HepG2 (cell line): ENCODE measurements around the gene NSL1. TPM values are rescaled to one million over a fixed set of nuclear protein-coding genes. Genes with fewer than 3 reads are reported as not detected.

Experiments
- ATAC-seq: fragments of 200-7000 bp; cut with Tn5 transposase; 3 replicates; pipeline ENCODE4 v1.9.1; 2020; ENCODE audit warnings: mild to moderate bottlenecking, moderate library complexity
- BruUV-seq: library from RNA; stranded (reverse); fragments of 400-500 nt; replicated peaks from 2 replicates; lab custom pipeline; 2021; lab: Mats Ljungman, UMichigan
- CTCF ChIA-PET: fragments of 300-600 bp; formaldehyde crosslinking; extraction: SDS; loops from one replicate; lab custom pipeline; 2021; ENCODE audit warnings: low total read pairs, inconsistent platforms, low intra/inter-chr PET ratio; lab: Yijun Ruan, JAX
- POLR2A ChIA-PET: fragments of 350-600 bp; sonication (Branson Sonifier 250); formaldehyde crosslinking; loops from one replicate; lab custom pipeline; 2020; ENCODE audit warnings: antibody characterized with exemption, inconsistent platforms; lab: Yijun Ruan, JAX
- DNase-seq: peaks from one replicate; pipeline ENCODE4 v3.0.0-alpha.2; 2015; ENCODE audit warnings: low spot score
- FAIRE-seq: peaks from 3 replicates; lab custom pipeline; 2011; peaks lifted over from hg19 to GRCh38; lab: Jason Lieb, UNC
- H2AFZ ChIP-seq: one replicate; pipeline ENCODE4 v1.6.1; 2011; ENCODE audit warnings: low read length, inconsistent platforms
- H3K27ac ChIP-seq: fragments of 300-600 bp; 3 replicates; pipeline ENCODE4 v1.8.0; 2011; ENCODE audit warnings: mixed run types, mild to moderate bottlenecking, mixed read lengths, low read length, inconsistent platforms; ENCODE audit not compliant: insufficient read depth; ENCODE audit errors: extremely low read length
- H3K27me3 ChIP-seq, 2 experiments: fragments of 200-600 bp in 1 of 2; 2 replicates in 1 of 2; 3 replicates in 1 of 2; pipeline versions ENCODE4 v1.6.0 to v1.8.0; 2011; ENCODE audit warnings: low read length in 2 of 2, mild to moderate bottlenecking in 2 of 2, moderate library complexity in 2 of 2, inconsistent platforms in 1 of 2; ENCODE audit not compliant: insufficient read depth in 2 of 2, control insufficient read depth in 1 of 2
- H3K36me3 ChIP-seq, 2 experiments: fragments of 200-600 bp in 1 of 2; replicated peaks in 1 of 2; 2 replicates in 1 of 2; 3 replicates in 1 of 2; pipeline versions ENCODE4 v1.5.1 to v1.8.0; 2011; ENCODE audit warnings: low read length in 2 of 2, inconsistent platforms in 1 of 2; ENCODE audit not compliant: insufficient read depth in 2 of 2, control insufficient read depth in 1 of 2
- H3K4me1 ChIP-seq: 2 replicates; pipeline ENCODE4 v1.5.1; 2012; ENCODE audit warnings: low read length, inconsistent platforms; ENCODE audit not compliant: insufficient read depth
- H3K4me2 ChIP-seq: 2 replicates; pipeline ENCODE4 v1.6.0; 2011; ENCODE audit warnings: low read depth, low read length, inconsistent platforms
- H3K4me3 ChIP-seq, 3 experiments: fragments of 200-600 bp in 1 of 3; sonication (generic), shearing (Covaris generic) in 1 of 3; replicated peaks in 1 of 3; 2 replicates each; pipeline ENCODE4 v1.5.1; 2011 to 2016; ENCODE audit warnings: low read length in 3 of 3, inconsistent platforms in 2 of 3, low read depth in 2 of 3, mild to moderate bottlenecking in 2 of 3, control low read depth in 1 of 3, mixed read lengths in 1 of 3; ENCODE audit not compliant: insufficient read depth in 1 of 3
- H3K79me2 ChIP-seq: one replicate; pipeline ENCODE4 v1.6.1; 2011; ENCODE audit warnings: low read length, inconsistent platforms; ENCODE audit not compliant: insufficient read depth
- H3K9ac ChIP-seq: 2 replicates; pipeline ENCODE4 v1.6.0; 2011; ENCODE audit warnings: mild to moderate bottlenecking, low read depth, low read length, inconsistent platforms; ENCODE audit not compliant: insufficient read depth
- H3K9me3 ChIP-seq: 2 replicates; pipeline ENCODE4 v1.5.1; 2012; ENCODE audit warnings: mild to moderate bottlenecking, low read length
- H4K20me1 ChIP-seq: 2 replicates; pipeline ENCODE4 v1.6.0; 2011; ENCODE audit warnings: inconsistent platforms, mild to moderate bottlenecking, low read length, moderate library complexity; ENCODE audit not compliant: insufficient read depth
- ARNTL ChIP-seq: sonication (generic); formaldehyde crosslinking; IDR thresholded peaks from 2 replicates; pipeline ENCODE4 v1.4.0; 2020; ENCODE audit warnings: mild to moderate bottlenecking, missing genetic modification reagents
- FOXJ3 ChIP-seq: sonication (generic); formaldehyde crosslinking; IDR thresholded peaks from 2 replicates; pipeline ENCODE4 v1.4.0; 2020; ENCODE audit warnings: missing genetic modification reagents, mild to moderate bottlenecking, borderline replicate concordance
- FOXP4 ChIP-seq: sonication (generic); formaldehyde crosslinking; IDR thresholded peaks from 2 replicates; pipeline ENCODE4 v1.4.0; 2020; ENCODE audit warnings: missing genetic modification reagents
- HNF4G ChIP-seq, 2 experiments: sonication (generic) in 1 of 2; formaldehyde crosslinking in 1 of 2; IDR thresholded peaks; 2 replicates each; pipeline versions ENCODE4 v1.4.0 to v1.6.1; 2011 to 2020; ENCODE audit warnings: borderline replicate concordance in 2 of 2, low read depth in 2 of 2, mild to moderate bottlenecking in 2 of 2, low read length in 1 of 2, missing genetic modification reagents in 1 of 2, moderate library complexity in 1 of 2
- ISL2 ChIP-seq: sonication (generic); formaldehyde crosslinking; IDR thresholded peaks from 2 replicates; pipeline ENCODE4 v1.5.0; 2020; ENCODE audit warnings: missing genetic modification reagents
- NCOA5 ChIP-seq: sonication (generic); formaldehyde crosslinking; IDR thresholded peaks from 2 replicates; pipeline ENCODE4 v1.4.0; 2020; ENCODE audit warnings: missing genetic modification reagents
- POLR2A ChIP-seq, 2 experiments: IDR thresholded peaks; 2 replicates each; pipeline ENCODE4 v1.6.1; 2011; ENCODE audit warnings: low read depth in 2 of 2, low read length in 2 of 2, mild to moderate bottlenecking in 1 of 2, moderate library complexity in 1 of 2; ENCODE audit not compliant: insufficient read depth in 1 of 2
- RBFOX2 ChIP-seq: fragments of 200-400 bp; formaldehyde crosslinking; IDR thresholded peaks from 2 replicates; pipeline ENCODE4 v1.6.1; 2017; ENCODE audit warnings: low read depth, mild to moderate bottlenecking, low read length
- SSRP1 ChIP-seq: IDR thresholded peaks from 2 replicates; pipeline ENCODE4 v1.6.1; 2016; ENCODE audit warnings: control low read depth
- U2AF1 ChIP-seq: fragments of 200-400 bp; formaldehyde crosslinking; optimal IDR thresholded peaks from 2 replicates; pipeline ENCODE3; 2017; ENCODE audit warnings: mild to moderate bottlenecking, low read depth, low read length
- ZNF264 ChIP-seq: sonication (generic); formaldehyde crosslinking; IDR thresholded peaks from 2 replicates; pipeline ENCODE4 v1.4.0; 2020; ENCODE audit warnings: missing genetic modification reagents
- ZNF432 ChIP-seq: sonication (generic); formaldehyde crosslinking; IDR thresholded peaks from 2 replicates; pipeline ENCODE4 v1.5.0; 2020; ENCODE audit warnings: missing genetic modification reagents, mild to moderate bottlenecking, borderline replicate concordance
- ZNF468 ChIP-seq: sonication (generic); formaldehyde crosslinking; IDR thresholded peaks from 2 replicates; pipeline ENCODE4 v1.8.0; 2022; ENCODE audit warnings: mild to moderate bottlenecking, moderate library complexity, missing genetic modification reagents
- ZNF607 ChIP-seq: sonication (generic); formaldehyde crosslinking; IDR thresholded peaks from 2 replicates; pipeline ENCODE4 v1.5.1; 2020; ENCODE audit warnings: missing genetic modification reagents, mild to moderate bottlenecking, borderline replicate concordance
- ZNF781 ChIP-seq: sonication (generic); formaldehyde crosslinking; IDR thresholded peaks from 2 replicates; pipeline ENCODE4 v1.5.1; 2020; ENCODE audit warnings: borderline replicate concordance, mild to moderate bottlenecking, missing genetic modification reagents; ENCODE audit errors: not compliant biosample characterization
- ZNF800 ChIP-seq: sonication (generic); formaldehyde crosslinking; IDR thresholded peaks from 2 replicates; pipeline ENCODE4 v1.4.0; 2020; ENCODE audit warnings: missing genetic modification reagents
- WGBS: methylation state at CpG from one replicate; pipeline ENCODE4 v1.1.6; 2017; ENCODE audit warnings: low lambda C conversion rate; 5-methylcytosine and 5-hydroxymethylcytosine counted together
- in situ Hi-C: cut with HindIII; loops from 2 replicates; pipeline ENCODE4 v1.10.0; 2017; ENCODE audit warnings: low pct_unique_long_range_greater_than_20kb; ENCODE audit not compliant: extremely low pct_ligation_motif_present
- intact Hi-C: fragments of 100-400 bp; cut with micrococcal nuclease; formaldehyde crosslinking; loops from one replicate; pipeline ENCODE4 v1.10.0; 2022; ENCODE audit not compliant: unreplicated experiment
- polyA plus RNA-seq, 8 experiments: library from polyadenylated mRNA; depleted of rRNA in 3 of 8; stranded (reverse) in 7 of 8; unstranded in 1 of 8; fragments of >200 nt; fragmentation: Illumina TruSeq in 4 of 8; extraction: Trizol in 4 of 8; gene quantifications; 2 replicates each; pipeline versions ENCODE4 v1.2.1 to v1.2.3, GENCODE V29; 2011 to 2016; ENCODE audit warnings: low read depth in 4 of 8, missing spikeins in 1 of 8, mixed read lengths in 1 of 8; ENCODE audit not compliant: insufficient read depth in 1 of 8
- total RNA-seq, 5 experiments: library from RNA; depleted of rRNA; stranded (reverse); fragments of >200 nt; fragmentation: Illumina TruSeq; extraction: Trizol; gene quantifications; 2 replicates each; pipeline ENCODE4 v1.2.3, GENCODE V29; 2016; ENCODE audit warnings: low read depth in 1 of 5
- TF ChIP-seq, protein P1 (sequence below): sonication (generic); formaldehyde crosslinking; IDR thresholded peaks from 2 replicates; pipeline ENCODE4 v1.9.0; 2022; ENCODE audit warnings: low read depth, missing genetic modification reagents

Gene NSL1
- total and polyA plus RNA-seq, 2 of the 13 experiments (the other 11 are each of a cell fraction or from before 2014, with no cell fraction given): 34.5 to 77.4 TPM

DNA sequence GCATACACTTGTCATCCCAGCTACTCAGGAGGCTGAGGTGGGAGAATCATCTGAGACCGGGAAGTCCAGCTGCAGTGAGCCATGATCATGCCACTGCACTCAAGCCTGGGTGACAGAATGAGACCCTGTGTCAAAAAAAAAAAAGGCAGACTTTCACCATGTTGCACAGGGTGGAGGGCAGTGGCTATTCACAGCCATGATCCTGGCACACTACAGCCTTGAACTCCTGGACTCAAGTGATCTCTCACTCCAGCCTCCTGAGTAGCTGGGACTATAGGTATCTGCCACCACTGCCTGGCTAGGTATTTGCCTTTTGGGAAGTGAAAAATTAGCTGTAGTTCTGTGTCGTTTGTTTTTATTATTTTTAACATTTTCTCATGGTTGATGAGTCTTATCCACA lies 36.8 kb upstream of the NSL1 start (continued):
- 0 out of 2 replicates have a peak, but pooled peaks have one; percentile 57 for TF ChIP-seq ZNF800 (CRISPR knock-in tag)
- 0 out of 2 replicates have a peak, but pooled peaks have one; percentile 12 for TF ChIP-seq ZNF607
- TF ChIP-seq ISL2 (CRISPR knock-in tag): 0 out of 2 replicates have a peak, but pooled peaks have one; percentile 17

- BruUV-seq: TSS peak; percentile 90
- H3K4me1 ChIP-seq: peaks cover 48% of the 10 kb centered on the region
- POLR2A ChIA-PET: interaction anchor here (1.0 to 4.0 kb wide), 9 partner anchors 9 to 78 kb away, joined by 3 to 49 read pairs (median 4); partner anchors contain the start of genes FLVCR1, NSL1, SPATA45 and TATDN3
- peak overlapping the region; percentile 98 for H3K4me2 ChIP-seq
- H3K36me3 ChIP-seq: no peaks in the 10 kb centered on the region
- peak; percentile 91 for FAIRE-seq
- intact Hi-C loops (no loop called here), in situ Hi-C loops (no loop called here)
- CTCF ChIA-PET: no interaction called here
- H3K27me3 ChIP-seq: no peaks in the 10 kb centered on the region
- peak; percentile 92 for ATAC-seq
- H3K4me3 ChIP-seq: peak overlapping the region; percentile 32 to 64 (median 36); a peak in 5 of 6 replicates
- H2AFZ ChIP-seq: peak overlapping the region; percentile 80
- peak overlapping the region; percentile 98 for H3K27ac ChIP-seq
- no peaks in the 10 kb centered on the region for H3K79me2 ChIP-seq
- H4K20me1 ChIP-seq: no peaks in the 10 kb centered on the region
- peak overlapping the region; percentile 75 for H3K9ac ChIP-seq
- DNase-seq: peak; percentile 90
- H3K9me3 ChIP-seq: peaks cover 16% of the 10 kb centered on the region
- 0% methylated on average over 5 of the region's 5 CpGs for WGBS
- no peak for TF ChIP-seq U2AF1
- no peak for TF ChIP-seq ZNF432
- TF ChIP-seq, protein P1, sequence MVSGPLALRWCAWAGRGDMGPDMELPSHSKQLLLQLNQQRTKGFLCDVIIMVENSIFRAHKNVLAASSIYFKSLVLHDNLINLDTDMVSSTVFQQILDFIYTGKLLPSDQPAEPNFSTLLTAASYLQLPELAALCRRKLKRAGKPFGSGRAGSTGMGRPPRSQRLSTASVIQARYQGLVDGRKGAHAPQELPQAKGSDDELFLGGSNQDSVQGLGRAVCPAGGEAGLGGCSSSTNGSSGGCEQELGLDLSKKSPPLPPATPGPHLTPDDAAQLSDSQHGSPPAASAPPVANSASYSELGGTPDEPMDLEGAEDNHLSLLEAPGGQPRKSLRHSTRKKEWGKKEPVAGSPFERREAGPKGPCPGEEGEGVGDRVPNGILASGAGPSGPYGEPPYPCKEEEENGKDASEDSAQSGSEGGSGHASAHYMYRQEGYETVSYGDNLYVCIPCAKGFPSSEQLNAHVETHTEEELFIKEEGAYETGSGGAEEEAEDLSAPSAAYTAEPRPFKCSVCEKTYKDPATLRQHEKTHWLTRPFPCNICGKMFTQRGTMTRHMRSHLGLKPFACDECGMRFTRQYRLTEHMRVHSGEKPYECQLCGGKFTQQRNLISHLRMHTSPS (CRISPR knock-in tag): peak; percentile 84
- peak; percentile 37; the same call in 1 of the 2 replicates for TF ChIP-seq RBFOX2
- no peak for TF ChIP-seq ZNF781 (CRISPR knock-in tag)
- peak; percentile 79 for TF ChIP-seq FOXP4 (CRISPR knock-in tag)
- TF ChIP-seq POLR2A (IDR thresholded peaks at IDR 0.05; ENCODE audit: insufficient read depth in 1 of 2, low read depth in 2 of 2, low read length in 2 of 2): 0 out of 4 replicates have a peak, but pooled peaks of 1 of the 2 experiments have one; percentile 7
- TF ChIP-seq FOXJ3 (CRISPR knock-in tag): peak; percentile 63; the same call in 1 of the 2 replicates
- peak; percentile 23; the same call in 1 of the 2 replicates for TF ChIP-seq ZNF264 (CRISPR knock-in tag)
- peak; percentile 89 for TF ChIP-seq HNF4G (IDR thresholded peaks at IDR 0.05; ENCODE audit: borderline replicate concordance, low read depth, low read length)
- peak; percentile 80; the same call in 1 of the 2 replicates for TF ChIP-seq HNF4G (CRISPR knock-in tag; IDR thresholded peaks at IDR 0.05; ENCODE audit: borderline replicate concordance, low read depth)
- no peak for TF ChIP-seq ZNF468 (CRISPR knock-in tag)
- no peak for TF ChIP-seq ARNTL (CRISPR knock-in tag)
- 0 out of 2 replicates have a peak, but pooled peaks have one; percentile 8 for TF ChIP-seq SSRP1 (CRISPR knock-in tag)
- no peak for TF ChIP-seq NCOA5 (CRISPR knock-in tag)
Observed at GRCh38 chr1:212827831-212828278, 36.3 kb upstream of the NSL1 start.
